Skin epidermis (tissue), 12 donors: ENCODE results near the gene ZNF653.
A peak's percentile ranks its signal among the peaks of the same experiment; 100 is the strongest.
"Not testable (repeated sequence)": the region's sequence is repeated elsewhere in the genome, so short reads cannot be mapped to it uniquely, and the experiment has no call there.

Experiments used
- H3K27ac ChIP-seq, 21 experiments: fragments of 200-600 bp; sonication (generic) in 11 of 21; one replicate each; pipeline ENCODE4 v1.5.0; 2020; ENCODE audit warnings: mild to moderate bottlenecking in 3 of 21, inconsistent platforms in 2 of 21, moderate library complexity in 2 of 21
- H3K4me3 ChIP-seq, 7 experiments: fragments of 200-600 bp; sonication (generic) in 2 of 7; one replicate each; pipeline ENCODE4 v1.5.0; 2020; ENCODE audit warnings: inconsistent platforms in 2 of 7, mild to moderate bottlenecking in 2 of 7, moderate library complexity in 1 of 7

ZNF653 gene

GRCh38 chr19:11461453-11461852 lies 44.2 kb downstream of the ZNF653 start:
- H3K27ac ChIP-seq, result no peak overlapping the region
- H3K4me3 ChIP-seq, result no peak overlapping the region

- Histone ChIP-seq H3K4me3 (no peak overlapping the region), H3K27ac (no peak overlapping the region)
Observed at GRCh38 chr19:11460207-11460606, 45.4 kb downstream of the ZNF653 start.

GRCh38 chr19:11458912-11459311 lies 46.7 kb downstream of the ZNF653 start:
- H3K27ac ChIP-seq, H3K4me3 ChIP-seq: not testable (repeated sequence)

- Histone ChIP-seq H3K4me3 (no peak overlapping the region), H3K27ac (no peak overlapping the region)
Observed at GRCh38 chr19:11458236-11458900, 47.3 kb downstream of the ZNF653 start.

GRCh38 chr19:11457831-11458230 lies 47.8 kb downstream of the ZNF653 start:
- no peak overlapping the region for H3K4me3 ChIP-seq
- no peak overlapping the region for H3K27ac ChIP-seq

GRCh38 chr19:11457115-11457514 lies 48.5 kb downstream of the ZNF653 start:
- Histone ChIP-seq H3K4me3 (no peak overlapping the region), H3K27ac (no peak overlapping the region)

GRCh38 chr19:11456659-11457058 lies 49.0 kb downstream of the ZNF653 start:
- Histone ChIP-seq H3K27ac (no peak overlapping the region), H3K4me3 (no peak overlapping the region)

GRCh38 chr19:11455233-11455554 lies 50.4 kb downstream of the ZNF653 start:
- not testable (repeated sequence) for H3K4me3 ChIP-seq, H3K27ac ChIP-seq

GRCh38 chr19:11453468-11454341 lies 51.9 kb downstream of the ZNF653 start:
- no peak overlapping the region for H3K27ac ChIP-seq
- no peak overlapping the region for H3K4me3 ChIP-seq

GRCh38 chr19:11452620-11453310 lies 52.9 kb downstream of the ZNF653 start:
- Histone ChIP-seq H3K4me3 (no peak overlapping the region), H3K27ac (no peak overlapping the region)

GRCh38 chr19:11451871-11452619 lies 53.6 kb downstream of the ZNF653 start:
- no peak overlapping the region for H3K4me3 ChIP-seq
- H3K27ac ChIP-seq, result no peak overlapping the region

- H3K4me3 ChIP-seq, result no peak overlapping the region
- H3K27ac ChIP-seq, result no peak overlapping the region
Observed at GRCh38 chr19:11451327-11451870, 54.2 kb downstream of the ZNF653 start.

GRCh38 chr19:11450570-11451326 lies 54.9 kb downstream of the ZNF653 start:
- H3K4me3 ChIP-seq, result no peak overlapping the region
- no peak overlapping the region for H3K27ac ChIP-seq

GRCh38 chr19:11448923-11449554 lies 56.6 kb downstream of the ZNF653 start:
- no peak overlapping the region for H3K4me3 ChIP-seq
- H3K27ac ChIP-seq, result no peak overlapping the region

- H3K4me3 ChIP-seq, result no peak overlapping the region
Observed at GRCh38 chr19:11448410-11448809, 57.2 kb downstream of the ZNF653 start.

GRCh38 chr19:11447347-11448262 lies 58.0 kb downstream of the ZNF653 start:
- Histone ChIP-seq H3K4me3 (no peak overlapping the region), H3K27ac (peak overlapping the region in 2 of 21 experiments; percentile 2 to 29)

More at GRCh38 chr19:11448410-11448809, 57.2 kb downstream of the ZNF653 start:
- H3K27ac ChIP-seq, result no peak overlapping the region

- Histone ChIP-seq H3K27ac (peak overlapping the region in 2 of 21 experiments; percentile 2 to 29), H3K4me3 (no peak overlapping the region)
Observed at GRCh38 chr19:11446652-11447301, 58.9 kb downstream of the ZNF653 start.
